Left ventricle myocardium inferior (tissue), 1 donor: ENCODE results near the gene PARD3B. TPM values are rescaled to one million over a fixed set of nuclear protein-coding genes. Genes with fewer than 3 reads are reported as not detected.

ENCODE experiments used
- DNase-seq: peaks from one replicate; pipeline ENCODE4 v3.0.0-alpha.2; 2020
- H3K27ac ChIP-seq: fragments of 200-600 bp; replicated peaks from 2 replicates; pipeline ENCODE4 v1.8.0; 2021
- H3K27me3 ChIP-seq: fragments of 200-600 bp; 2 replicates; pipeline ENCODE4 v1.8.0; 2021; ENCODE audit warnings: low read depth
- H3K36me3 ChIP-seq: fragments of 200-600 bp; 2 replicates; pipeline ENCODE4 v1.8.0; 2021
- H3K4me1 ChIP-seq: fragments of 200-600 bp; 2 replicates; pipeline ENCODE4 v1.8.0; 2021
- H3K4me3 ChIP-seq: fragments of 200-600 bp; 2 replicates; pipeline ENCODE4 v1.8.0; 2021; ENCODE audit warnings: mild to moderate bottlenecking, moderate library complexity
- H3K9me3 ChIP-seq: fragments of 200-600 bp; replicated peaks from 2 replicates; pipeline ENCODE4 v1.8.0; 2021
- CTCF ChIP-seq: fragments of 200-600 bp; IDR thresholded peaks from 2 replicates; pipeline ENCODE4 v1.8.0; 2021; ENCODE audit warnings: antibody characterized with exemption, mild to moderate bottlenecking, borderline replicate concordance
- intact Hi-C: fragments of 100-400 bp; cut with micrococcal nuclease; formaldehyde crosslinking; loops from one replicate; pipeline ENCODE4 v1.11.0; 2022
- total RNA-seq: library from RNA; stranded (reverse); fragmentation: NEBNext Ultra II Directional; extraction: Animal tissue kit (Norgen Biotek cat#: 25700); gene quantifications from one replicate; pipeline ENCODE4 v1.2.1, GENCODE V29; 2021
- donor health status: DM: no; HTN: yes; CAD: no; lungs with severe emphysema.

The PARD3B gene
- total RNA-seq, 1 donor from 2014 or later, result 9.1 TPM

GRCh38 chr2:205640716-205641115 lies 1095.4 kb downstream of the PARD3B start:
- Histone ChIP-seq H3K9me3 (peaks cover 13% of the 10 kb centered on the region), H3K27me3 (peaks cover 7% of the 10 kb centered on the region), H3K27ac (no peak overlapping the region), H3K4me3 (no peak overlapping the region), H3K4me1 (no peaks in the 10 kb centered on the region), H3K36me3 (no peaks in the 10 kb centered on the region)
- no peak for DNase-seq
- intact Hi-C loops, result no loop called here
- no peak for TF ChIP-seq CTCF

- intact Hi-C loops, result no loop called here
- no peak for TF ChIP-seq CTCF
- H3K4me1 ChIP-seq, result no peaks in the 10 kb centered on the region
- DNase-seq, result no peak
- H3K4me3 ChIP-seq, result no peak overlapping the region
- peaks cover 13% of the 10 kb centered on the region for H3K9me3 ChIP-seq
- no peak overlapping the region for H3K27ac ChIP-seq
- H3K27me3 ChIP-seq, result peaks cover 7% of the 10 kb centered on the region
- H3K36me3 ChIP-seq, result no peaks in the 10 kb centered on the region
These were observed 1097.5 kb downstream of the PARD3B start for GRCh38 chr2:205642599-205643356.

- Histone ChIP-seq H3K9me3 (peaks cover 13% of the 10 kb centered on the region), H3K4me1 (no peaks in the 10 kb centered on the region), H3K27ac (no peak overlapping the region), H3K36me3 (no peaks in the 10 kb centered on the region), H3K4me3 (no peak overlapping the region), H3K27me3 (peaks cover 7% of the 10 kb centered on the region)
- DNase-seq, result no peak
- no peak for TF ChIP-seq CTCF
- intact Hi-C loops, result no loop called here
These were observed 1098.2 kb downstream of the PARD3B start for GRCh38 chr2:205643391-205643885.

GRCh38 chr2:205644018-205644417 lies 1098.7 kb downstream of the PARD3B start:
- no peak for DNase-seq
- Histone ChIP-seq H3K4me3 (no peak overlapping the region), H3K27me3 (peaks cover 7% of the 10 kb centered on the region), H3K9me3 (peaks cover 13% of the 10 kb centered on the region), H3K36me3 (no peaks in the 10 kb centered on the region), H3K27ac (no peak overlapping the region), H3K4me1 (no peaks in the 10 kb centered on the region)
- no peak for TF ChIP-seq CTCF
- intact Hi-C loops, result no loop called here

- H3K9me3 ChIP-seq, result no peaks in the 10 kb centered on the region
- no peak for DNase-seq
- no peak overlapping the region for H3K27ac ChIP-seq
- no peak for TF ChIP-seq CTCF
- H3K36me3 ChIP-seq, result no peaks in the 10 kb centered on the region
- H3K4me1 ChIP-seq, result no peaks in the 10 kb centered on the region
- intact Hi-C loops, result no loop called here
- no peak overlapping the region for H3K4me3 ChIP-seq
- peaks cover 7% of the 10 kb centered on the region for H3K27me3 ChIP-seq
These were observed 1101.4 kb downstream of the PARD3B start for GRCh38 chr2:205646680-205647079.
